Metanephros (tissue), 1 donor: ENCODE data around the gene DDO. TPM values are rescaled to one million over a fixed set of nuclear protein-coding genes. Genes with fewer than 3 reads are reported as not detected.

Experiments
- total RNA-seq: library from RNA; depleted of rRNA; stranded (reverse); fragments of >200 nt; gene quantifications from one replicate; pipeline ENCODE4 v1.2.3, GENCODE V29; 2014

Gene DDO
- total RNA-seq = 2.7 TPM

GRCh38 chr6:110415086-110415916 lies at the start of gene DDO:
DDO (minus strand) TSS chr6:110415575; CDS start chr6:110413462, 2,113 bp downstream.

GRCh38 chr6:110357664-110358552 lies 57.5 kb downstream of the DDO start, which contains the start of gene METTL24:
METTL24 (minus strand) TSS chr6:110358349; CDS start chr6:110358272, 77 bp downstream.

Other genes with a start within 250 kb of the DDO start
- 17.5 TPM for gene WASF1, start 235.9 kb downstream of the DDO start, total RNA-seq
- gene CDC40, start 235.1 kb downstream of the DDO start, total RNA-seq = 18.9 TPM
- 24.2 TPM for gene METTL24, start 57.2 kb downstream of the DDO start, total RNA-seq
- gene SLC22A16, start 61.0 kb upstream of the DDO start, total RNA-seq = 1.2 TPM